ENCODE results near the gene HSD3B2. TPM values are rescaled to one million over a fixed set of nuclear protein-coding genes. Genes with fewer than 3 reads are reported as not detected.

HSD3B2 gene
- total RNA-seq, 1 experiment from 2014 or later, result not detected

- Histone ChIP-seq H2BK15ac (ENCODE audit: low read depth, low read length) (no peak within 1 kb of the TSS), H3K18ac (ENCODE audit: insufficient read length, low read depth, low read length) (no peak within 1 kb of the TSS), H3K4me2 (ENCODE audit: insufficient read depth, insufficient read length, low read length) (no peak within 1 kb of the TSS), H4K91ac (ENCODE audit: insufficient read length, low read depth, low read length) (no peak within 1 kb of the TSS), H3K27me3 (ENCODE audit: insufficient read depth, low read length) (no peaks in the 10 kb centered on the region), H3K9ac (ENCODE audit: extremely low read depth, insufficient read length, low read length) (no peak within 1 kb of the TSS), H2BK5ac (ENCODE audit: insufficient read length, low read length) (no peak within 1 kb of the TSS), H4K8ac (replicated peaks; ENCODE audit: insufficient read length, low read depth, low read length) (no peak within 1 kb of the TSS), H3K27ac (ENCODE audit: insufficient read length, low read depth, low read length) (no peak within 1 kb of the TSS), H3K4me1 (ENCODE audit: insufficient read depth, low read length) (no peaks in the 10 kb centered on the region), H3K23ac (ENCODE audit: insufficient read length, low read depth, low read length) (no peak within 1 kb of the TSS), H3K79me1 (ENCODE audit: insufficient read depth, low read depth, low read length, poor library complexity, severe bottlenecking) (no peaks in the 10 kb centered on the region), H2BK20ac (ENCODE audit: low read depth, low read length, poor library complexity, severe bottlenecking) (no peak within 1 kb of the TSS), H3T11ph (ENCODE audit: low read length) (no peak within 1 kb of the TSS), H4K20me1 (ENCODE audit: control insufficient read depth, insufficient read depth, insufficient read length) (no peaks in the 10 kb centered on the region), H2AK5ac (ENCODE audit: insufficient read length, low read length) (no peak within 1 kb of the TSS), H2BK120ac (ENCODE audit: low read depth, low read length, poor library complexity, severe bottlenecking) (no peak within 1 kb of the TSS), H3K9me3 (ENCODE audit: control insufficient read depth, low read depth, low read length) (no peaks in the 10 kb centered on the region), H3K23me2 (ENCODE audit: insufficient read length, low read depth, low read length, poor library complexity, severe bottlenecking) (no peaks in the 10 kb centered on the region), H4K5ac (ENCODE audit: insufficient read length, low read depth, low read length) (no peak within 1 kb of the TSS), H3K79me2 (ENCODE audit: insufficient read depth, low read length) (no peaks in the 10 kb centered on the region), H3K56ac (ENCODE audit: insufficient read length, low read depth, low read length) (no peak within 1 kb of the TSS), H3K14ac (ENCODE audit: insufficient read depth, low read length) (no peak within 1 kb of the TSS), H2BK12ac (ENCODE audit: insufficient read length, low read depth, low read length) (peak within 1 kb of the TSS; percentile 89), H3K4ac (ENCODE audit: low read depth, low read length) (no peak within 1 kb of the TSS), H2AFZ (ENCODE audit: low read length) (no peak within 1 kb of the TSS)
- no CpG with 5 or more reads among the region's 2 CpGs for WGBS (ENCODE audit: extremely low coverage, insufficient read length, low lambda C conversion rate)
- H3K27me3 Mint-ChIP-seq (ENCODE audit: low read depth), result no peaks in the 10 kb centered on the region; the same call in 1 of the 2 replicates
- H3K36me3 Mint-ChIP-seq (ENCODE audit: insufficient read depth in 1 of 3, low read depth in 3 of 3), result peaks cover 0 to 1% (median 0%) of the 10 kb centered on the region in 3 experiments; a peak in 2 of 7 replicates
- TF ChIP-seq, protein P1, sequence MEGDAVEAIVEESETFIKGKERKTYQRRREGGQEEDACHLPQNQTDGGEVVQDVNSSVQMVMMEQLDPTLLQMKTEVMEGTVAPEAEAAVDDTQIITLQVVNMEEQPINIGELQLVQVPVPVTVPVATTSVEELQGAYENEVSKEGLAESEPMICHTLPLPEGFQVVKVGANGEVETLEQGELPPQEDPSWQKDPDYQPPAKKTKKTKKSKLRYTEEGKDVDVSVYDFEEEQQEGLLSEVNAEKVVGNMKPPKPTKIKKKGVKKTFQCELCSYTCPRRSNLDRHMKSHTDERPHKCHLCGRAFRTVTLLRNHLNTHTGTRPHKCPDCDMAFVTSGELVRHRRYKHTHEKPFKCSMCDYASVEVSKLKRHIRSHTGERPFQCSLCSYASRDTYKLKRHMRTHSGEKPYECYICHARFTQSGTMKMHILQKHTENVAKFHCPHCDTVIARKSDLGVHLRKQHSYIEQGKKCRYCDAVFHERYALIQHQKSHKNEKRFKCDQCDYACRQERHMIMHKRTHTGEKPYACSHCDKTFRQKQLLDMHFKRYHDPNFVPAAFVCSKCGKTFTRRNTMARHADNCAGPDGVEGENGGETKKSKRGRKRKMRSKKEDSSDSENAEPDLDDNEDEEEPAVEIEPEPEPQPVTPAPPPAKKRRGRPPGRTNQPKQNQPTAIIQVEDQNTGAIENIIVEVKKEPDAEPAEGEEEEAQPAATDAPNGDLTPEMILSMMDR (conservative IDR thresholded peaks at IDR 0.05), result no peak
- H3K4me1 Mint-ChIP-seq, result peaks cover 14 to 23% of the 10 kb centered on the region in 2 experiments
- no peak within 1 kb of the TSS for H3K27ac Mint-ChIP-seq
- no peak within 1 kb of the TSS for H3K4me3 Mint-ChIP-seq
- no peak for DNase-seq
- H3K9me3 Mint-ChIP-seq, result no peaks in the 10 kb centered on the region
Measured at GRCh38 chr1:119368554-119368953, 46.4 kb upstream of the HSD3B2 start, which contains the start of gene HAO2. HAO2 (plus strand) TSS chr1:119368785; CDS start chr1:119381086, 12,301 bp downstream.
